ENCODE results near the gene TBXA2R.

DNA sequence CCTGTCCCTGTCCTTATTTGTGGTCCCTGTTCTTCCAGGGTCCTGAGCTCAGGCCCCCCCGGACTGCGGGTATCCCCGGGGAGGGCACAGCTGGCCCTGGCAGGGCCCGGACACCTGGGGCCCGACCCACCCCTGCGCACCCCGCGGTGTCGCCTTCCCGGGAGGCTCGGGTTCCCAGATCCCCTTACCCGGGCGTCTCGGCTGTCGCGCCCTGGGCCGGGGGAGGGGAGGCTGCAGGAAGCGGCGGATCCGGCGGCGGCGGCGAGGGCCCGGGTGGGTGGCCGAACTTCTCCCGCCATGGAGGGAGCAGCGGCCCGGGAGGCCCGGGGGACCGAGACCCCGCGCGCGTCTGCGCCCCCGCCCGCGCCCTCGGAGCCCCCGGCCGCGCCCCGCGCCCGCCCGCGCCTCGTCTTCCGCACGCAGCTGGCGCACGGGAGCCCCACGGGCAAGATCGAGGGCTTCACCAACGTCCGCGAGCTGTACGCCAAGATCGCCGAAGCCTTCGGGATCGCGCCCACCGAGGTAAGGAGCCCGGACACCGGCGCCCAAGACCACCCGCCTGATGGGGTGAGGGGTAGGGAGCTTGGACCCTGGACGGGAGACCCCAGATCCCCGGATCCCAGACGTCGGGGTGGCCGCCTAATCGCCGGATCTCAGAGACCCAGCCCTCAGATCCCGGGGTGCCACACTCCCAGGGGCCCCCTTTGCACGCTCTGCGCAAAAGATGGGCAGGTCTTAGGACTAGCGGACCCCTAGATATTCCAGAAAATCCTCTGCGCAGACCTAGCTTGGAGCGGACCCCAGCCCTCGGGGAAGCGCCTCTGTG lies 21.2 kb downstream of the TBXA2R start, which contains the start of gene GIPC3:
- TF ChIP-seq, protein P1, sequence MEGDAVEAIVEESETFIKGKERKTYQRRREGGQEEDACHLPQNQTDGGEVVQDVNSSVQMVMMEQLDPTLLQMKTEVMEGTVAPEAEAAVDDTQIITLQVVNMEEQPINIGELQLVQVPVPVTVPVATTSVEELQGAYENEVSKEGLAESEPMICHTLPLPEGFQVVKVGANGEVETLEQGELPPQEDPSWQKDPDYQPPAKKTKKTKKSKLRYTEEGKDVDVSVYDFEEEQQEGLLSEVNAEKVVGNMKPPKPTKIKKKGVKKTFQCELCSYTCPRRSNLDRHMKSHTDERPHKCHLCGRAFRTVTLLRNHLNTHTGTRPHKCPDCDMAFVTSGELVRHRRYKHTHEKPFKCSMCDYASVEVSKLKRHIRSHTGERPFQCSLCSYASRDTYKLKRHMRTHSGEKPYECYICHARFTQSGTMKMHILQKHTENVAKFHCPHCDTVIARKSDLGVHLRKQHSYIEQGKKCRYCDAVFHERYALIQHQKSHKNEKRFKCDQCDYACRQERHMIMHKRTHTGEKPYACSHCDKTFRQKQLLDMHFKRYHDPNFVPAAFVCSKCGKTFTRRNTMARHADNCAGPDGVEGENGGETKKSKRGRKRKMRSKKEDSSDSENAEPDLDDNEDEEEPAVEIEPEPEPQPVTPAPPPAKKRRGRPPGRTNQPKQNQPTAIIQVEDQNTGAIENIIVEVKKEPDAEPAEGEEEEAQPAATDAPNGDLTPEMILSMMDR (IDR thresholded peaks at IDR 0.05; ENCODE audit: insufficient read depth, low read length, poor library complexity, severe bottlenecking) = no peak
- no peak for TF ChIP-seq EZH2phosphoT487 (conservative IDR thresholded peaks at IDR 0.05; ENCODE audit: low read length)

Measured in SU-DHL-6 (cell line).